Aortic smooth muscle cell (primary cell): ENCODE measurements around the gene SFTPD. TPM values are rescaled to one million over a fixed set of nuclear protein-coding genes. Genes with fewer than 3 reads are reported as not detected.

Experiments
- total RNA-seq: library from RNA; depleted of rRNA; stranded (reverse); fragments of >200 nt; gene quantifications from 2 replicates; pipeline ENCODE4 v1.2.3, GENCODE V29; 2014

Gene SFTPD
- total RNA-seq: not detected in 2 replicates

GRCh38 chr10:79948976-79949722 is at the start of gene SFTPD:
TSS of gene SFTPD (minus strand) at chr10:79949105. CDS start at chr10:79946659, 2,446 bp downstream.

Other genes starting within 250 kb of the SFTPD start
- 0.13 and 0.31 TPM in 2 replicates for gene NUTM2B, start 245.9 kb downstream of the SFTPD start, total RNA-seq
- under 0.01 and 0.19 TPM in 2 replicates for gene NUTM2E, start 122.4 kb downstream of the SFTPD start, total RNA-seq
- gene TMEM254, start 129.6 kb upstream of the SFTPD start, total RNA-seq: 5.8 and 6.9 TPM in 2 replicates
- gene PLAC9, start 183.6 kb upstream of the SFTPD start, total RNA-seq: 69.5 and 73.6 TPM in 2 replicates